GM13977 (cell line): ENCODE results near the gene SRBD1.

Experiments
- DNase-seq: peaks from one replicate; pipeline ENCODE4 v3.0.0; 2012; ENCODE audit warnings: low spot score
- CTCF ChIP-seq: IDR thresholded peaks from 2 replicates; pipeline ENCODE4 v1.5.1; 2012; ENCODE audit warnings: mild to moderate bottlenecking, control low read depth; ENCODE audit not compliant: insufficient read depth; ENCODE audit errors: extremely low read depth, missing control alignments
- in situ Hi-C: fragments of 300-500 bp; cut with MboI; formaldehyde crosslinking; loops from one replicate; pipeline ENCODE4 v1.12.0; 2022; ENCODE audit warnings: low sequenced_read_pairs, low pct_unique_long_range_greater_than_20kb, mixed read lengths, inconsistent platforms; ENCODE audit not compliant: unreplicated experiment

SRBD1 gene

GRCh38 chr2:45470531-45470930, 140.5 kb downstream of the SRBD1 start:
- no peak for DNase-seq
- TF ChIP-seq CTCF: no peak
- in situ Hi-C loops: no loop called here

- no peak for TF ChIP-seq CTCF
- DNase-seq: no peak
- in situ Hi-C loops: no loop called here
Measured at GRCh38 chr2:45469314-45470099, 141.6 kb downstream of the SRBD1 start.

- DNase-seq: no peak
- in situ Hi-C loops: no loop called here
- no peak for TF ChIP-seq CTCF
Measured at GRCh38 chr2:45468279-45468678, 142.8 kb downstream of the SRBD1 start.

- no peak for TF ChIP-seq CTCF
- no peak for DNase-seq
- in situ Hi-C loops: no loop called here
Measured at GRCh38 chr2:45466053-45466452, 145.0 kb downstream of the SRBD1 start.

GRCh38 chr2:45460825-45461224, 150.2 kb downstream of the SRBD1 start:
- in situ Hi-C loops: no loop called here
- no peak for TF ChIP-seq CTCF
- DNase-seq: no peak

- in situ Hi-C loops: no loop called here
- DNase-seq: no peak
- no peak for TF ChIP-seq CTCF
Measured at GRCh38 chr2:45459860-45460259, 151.2 kb downstream of the SRBD1 start.
